HCT116 (cell line): ENCODE results near the gene WFDC12. TPM values are rescaled to one million over a fixed set of nuclear protein-coding genes. Genes with fewer than 3 reads are reported as not detected.

Source experiments
- ATAC-seq: fragments of 200-7000 bp; cut with Tn5 transposase; 2 replicates; pipeline ENCODE4 v1.9.1; 2020; ENCODE audit warnings: mild to moderate bottlenecking, moderate library complexity
- BruUV-seq: library from RNA; stranded (reverse); fragments of 400-500 nt; replicated peaks from 2 replicates; lab custom pipeline; 2021; lab: Mats Ljungman, UMichigan
- CTCF ChIA-PET: fragments of 300-600 bp; sonication (Branson Sonifier 250); formaldehyde crosslinking; loops from one replicate; lab custom pipeline; 2021; ENCODE audit warnings: antibody characterized with exemption; lab: Charles Lee
- POLR2A ChIA-PET: fragments of 300-600, 350-600 bp; sonication (Branson Sonifier 250); formaldehyde crosslinking; loops from one replicate; lab custom pipeline; 2021; ENCODE audit warnings: antibody characterized with exemption; lab: Charles Lee
- RAD21 ChIA-PET, 2 experiments: fragments of 300-600 bp; sonication (Branson Sonifier 250); formaldehyde crosslinking; loops; one replicate each; lab custom pipeline; 2023; ENCODE audit warnings: low total read pairs in 2 of 2; ENCODE audit not compliant: uncharacterized antibody in 2 of 2, unreplicated experiment in 2 of 2, low non-redundant PET in 1 of 2; lab: Charles Lee
- DNase-seq: peaks from one replicate; pipeline ENCODE4 v3.0.0-alpha.2; 2010; ENCODE audit warnings: low read depth, low spot score
- H2AFZ ChIP-seq: fragments of 200-600 bp; shearing (Covaris generic), sonication (generic); 2 replicates; pipeline ENCODE4 v1.6.1; 2017; ENCODE audit warnings: low read depth, mixed run types, mixed read lengths, antibody characterized with exemption, low read length; ENCODE audit not compliant: poor library complexity, severe bottlenecking
- H3K27ac ChIP-seq: 2 replicates; pipeline ENCODE4 v1.5.1; 2012; ENCODE audit warnings: low read depth, low read length
- H3K27me3 ChIP-seq: fragments of 200-600 bp; sonication (generic); 2 replicates; pipeline ENCODE4 v1.6.1; 2016; ENCODE audit warnings: mixed run types, low read length, mixed read lengths; ENCODE audit not compliant: insufficient read depth
- H3K36me3 ChIP-seq, 2 experiments: fragments of 200-500 bp in 1 of 2; fragments of 200-600 bp in 1 of 2; sonication (Bioruptor generic) in 1 of 2; sonication (generic) in 1 of 2; 2 replicates each; pipeline versions ENCODE4 v1.5.1 to v1.6.1; 2014 to 2016; ENCODE audit warnings: low read length in 2 of 2, inconsistent platforms in 1 of 2, mixed read lengths in 1 of 2, mixed run types in 1 of 2; ENCODE audit not compliant: insufficient read depth in 2 of 2, control insufficient read depth in 1 of 2
- H3K4me1 ChIP-seq, 2 experiments: fragments of 200-600 bp in 1 of 2; sonication (generic) in 1 of 2; 2 replicates each; pipeline versions ENCODE4 v1.5.1 to v1.6.1; 2012 to 2017; ENCODE audit warnings: low read length in 2 of 2, inconsistent platforms in 1 of 2, mild to moderate bottlenecking in 1 of 2, mixed read lengths in 1 of 2, mixed run types in 1 of 2, moderate library complexity in 1 of 2; ENCODE audit not compliant: insufficient read depth in 2 of 2, control insufficient read depth in 1 of 2
- H3K4me2 ChIP-seq: fragments of 200-600 bp; sonication (generic); 2 replicates; pipeline ENCODE4 v1.6.1; 2017; ENCODE audit warnings: mixed run types, low read length, mixed read lengths
- H3K4me3 ChIP-seq, 2 experiments: fragments of 200-600 bp in 1 of 2; sonication (generic) in 1 of 2; replicated peaks in 1 of 2; 2 replicates each; pipeline ENCODE4 v1.5.1; 2011 to 2016; ENCODE audit warnings: low read length in 2 of 2, control low read depth in 1 of 2, low read depth in 1 of 2, mild to moderate bottlenecking in 1 of 2, mixed read lengths in 1 of 2, mixed run types in 1 of 2
- H3K79me2 ChIP-seq: fragments of 200-600 bp; sonication (generic); 2 replicates; pipeline ENCODE4 v1.6.1; 2017; ENCODE audit warnings: mild to moderate bottlenecking, mixed run types, low read length, moderate library complexity, mixed read lengths; ENCODE audit not compliant: insufficient read depth
- H3K9ac ChIP-seq: fragments of 200-600 bp; sonication (generic); 2 replicates; pipeline ENCODE4 v1.6.1; 2016; ENCODE audit warnings: low read length, mixed read lengths
- H3K9me2 ChIP-seq: fragments of 200-600 bp; sonication (generic), shearing (Covaris generic); 2 replicates; pipeline ENCODE4 v1.6.1; 2017; ENCODE audit warnings: mixed run types, mild to moderate bottlenecking, moderate library complexity; ENCODE audit not compliant: insufficient read depth
- H3K9me3 ChIP-seq, 2 experiments: fragments of 200-500 bp in 1 of 2; fragments of 200-600 bp in 1 of 2; sonication (Bioruptor generic) in 1 of 2; sonication (generic) in 1 of 2; 2 replicates each; pipeline ENCODE4 v1.6.1; 2014 to 2017; ENCODE audit warnings: low read length in 2 of 2, mixed read lengths in 2 of 2, inconsistent platforms in 1 of 2, low read depth in 1 of 2, mild to moderate bottlenecking in 1 of 2, mixed run types in 1 of 2, moderate library complexity in 1 of 2; ENCODE audit not compliant: control insufficient read depth in 1 of 2, insufficient read depth in 1 of 2
- H4K20me1 ChIP-seq: fragments of 200-600 bp; sonication (generic), shearing (Covaris generic); 2 replicates; pipeline ENCODE4 v1.6.1; 2017; ENCODE audit warnings: mixed run types, mild to moderate bottlenecking, moderate library complexity; ENCODE audit not compliant: insufficient read depth
- ATF3 ChIP-seq: IDR thresholded peaks from 2 replicates; pipeline ENCODE4 v1.6.1; 2012
- EGR1 ChIP-seq: IDR thresholded peaks from 2 replicates; pipeline ENCODE4 v1.6.1; 2012; ENCODE audit warnings: low read depth
- EZH2 ChIP-seq: fragments of 200-600 bp; sonication (generic); IDR thresholded peaks from 2 replicates; pipeline ENCODE4 v1.6.1; 2017; ENCODE audit warnings: antibody characterized with exemption, mixed run types
- EZH2phosphoT487 ChIP-seq: fragments of 200-600 bp; IDR thresholded peaks from 2 replicates; pipeline ENCODE4 v1.6.1; 2018; ENCODE audit warnings: antibody characterized with exemption, borderline replicate concordance
- FOSL1 ChIP-seq: IDR thresholded peaks from 2 replicates; pipeline ENCODE4 v1.6.1; 2012; ENCODE audit warnings: low read depth
- POLR2A ChIP-seq: IDR thresholded peaks from 2 replicates; pipeline ENCODE4 v1.7.0; 2011; ENCODE audit warnings: borderline replicate concordance; ENCODE audit not compliant: insufficient read depth, insufficient read length; ENCODE audit errors: extremely low read depth
- RAD21 ChIP-seq: IDR thresholded peaks from 2 replicates; pipeline ENCODE4 v1.6.1; 2012; ENCODE audit warnings: low read depth, mild to moderate bottlenecking
- REST ChIP-seq: IDR thresholded peaks from 2 replicates; pipeline ENCODE4 v1.6.1; 2012; ENCODE audit warnings: low read depth
- SP1 ChIP-seq: IDR thresholded peaks from 2 replicates; pipeline ENCODE4 v1.6.1; 2012; ENCODE audit warnings: low read depth
- TCF7L2 ChIP-seq: IDR thresholded peaks from 2 replicates; pipeline ENCODE4 v1.7.0; 2011; ENCODE audit warnings: borderline replicate concordance, inconsistent platforms; ENCODE audit not compliant: insufficient read depth, insufficient read length; ENCODE audit errors: extremely low read depth
- YY1 ChIP-seq: IDR thresholded peaks from 2 replicates; pipeline ENCODE4 v1.6.1; 2011; ENCODE audit warnings: low read length, low read depth, moderate library complexity, mild to moderate bottlenecking; ENCODE audit not compliant: insufficient replicate concordance; ENCODE audit errors: extremely low read depth
- ZBTB33 ChIP-seq: IDR thresholded peaks from 2 replicates; pipeline ENCODE4 v1.6.1; 2011; ENCODE audit warnings: mild to moderate bottlenecking, low read length, moderate library complexity; ENCODE audit not compliant: insufficient replicate concordance; ENCODE audit errors: extremely low read depth
- ZFX ChIP-seq: fragments of 450-650 bp; IDR thresholded peaks from 2 replicates; pipeline ENCODE4 v1.6.1; 2017
- intact Hi-C: fragments of 100-400 bp; cut with micrococcal nuclease; formaldehyde crosslinking; loops from 2 replicates; pipeline ENCODE4 v1.10.0; 2022
- total RNA-seq: library from RNA; stranded (reverse); gene quantifications from one replicate; pipeline ENCODE4 v1.2.1, GENCODE V29; 2021; ENCODE audit not compliant: unreplicated experiment

Gene WFDC12
- total RNA-seq, 1 experiment from 2014 or later = not detected

GRCh38 chr20:45101333-45101850, 22.9 kb downstream of the WFDC12 start:
- H3K4me1 ChIP-seq = no peaks in the 10 kb centered on the region
- ChIA-PET RAD21 (no interaction called here), CTCF (interaction anchor here (1.1 kb wide), 1 partner anchor 57 kb away, joined by 3 read pairs; no protein-coding TSS in a partner anchor), POLR2A (no interaction called here)
- no TSS peak for BruUV-seq
- H3K9me3 ChIP-seq = no peaks in the 10 kb centered on the region
- H3K9me2 ChIP-seq = no peaks in the 10 kb centered on the region
- H4K20me1 ChIP-seq = no peaks in the 10 kb centered on the region
- no peak overlapping the region for H3K9ac ChIP-seq
- no peaks in the 10 kb centered on the region for H3K36me3 ChIP-seq
- intact Hi-C loops = no loop called here
- no peak overlapping the region for H3K4me2 ChIP-seq
- H3K4me3 ChIP-seq = no peak overlapping the region
- no peak for TF ChIP-seq YY1
- TF ChIP-seq ATF3 = no peak
- no peak for TF ChIP-seq RAD21
- TF ChIP-seq ZFX = no peak
- H2AFZ ChIP-seq = no peak overlapping the region
- no peaks in the 10 kb centered on the region; the same call in 1 of the 2 replicates for H3K27me3 ChIP-seq
- no peak for DNase-seq
- no peak overlapping the region for H3K27ac ChIP-seq
- no peak for ATAC-seq
- H3K79me2 ChIP-seq = no peaks in the 10 kb centered on the region

- Histone ChIP-seq H3K9me3 (no peaks in the 10 kb centered on the region), H3K9ac (no peak within 1 kb of the TSS), H3K4me2 (no peak within 1 kb of the TSS), H3K4me3 (no peak within 1 kb of the TSS), H4K20me1 (no peaks in the 10 kb centered on the region), H3K27me3 (no peaks in the 10 kb centered on the region), H3K36me3 (no peaks in the 10 kb centered on the region), H3K4me1 (no peaks in the 10 kb centered on the region), H3K9me2 (no peaks in the 10 kb centered on the region), H3K27ac (no peak within 1 kb of the TSS), H2AFZ (no peak within 1 kb of the TSS), H3K79me2 (no peaks in the 10 kb centered on the region)
- POLR2A ChIA-PET = no interaction called here
- CTCF ChIA-PET = interaction anchor here (0.9 to 1.1 kb wide), 2 partner anchors 57 to 155 kb away, joined by 3 read pairs; no protein-coding TSS in a partner anchor
- TF ChIP-seq TCF7L2 = no peak
- no peak for TF ChIP-seq YY1
- TF ChIP-seq EZH2 = no peak
- no peak for TF ChIP-seq SP1
- TF ChIP-seq FOSL1 = no peak
- TF ChIP-seq POLR2A = no peak
- no peak for TF ChIP-seq REST
- no peak for TF ChIP-seq ZFX
- no peak for TF ChIP-seq ZBTB33
- TF ChIP-seq EZH2phosphoT487 = no peak
- no peak for TF ChIP-seq EGR1
- ATAC-seq = no peak
- no peak for DNase-seq
- no TSS peak for BruUV-seq
- RAD21 ChIA-PET = no interaction called here
- intact Hi-C loops = no loop called here
Measured at GRCh38 chr20:45100563-45101245, 23.6 kb downstream of the WFDC12 start, which contains the start of gene KCNS1. KCNS1 (minus strand) TSS chr20:45101127; CDS start chr20:45099236, 1,891 bp downstream.
